PC-9 (cell line): Measurements from ENCODE around the gene SCAF1. TPM values are rescaled to one million over a fixed set of nuclear protein-coding genes. Genes with fewer than 3 reads are reported as not detected.

Experiments
- BruUV-seq: library from RNA; stranded (reverse); fragments of 400-500 nt; replicated peaks from 2 replicates; lab custom pipeline; 2021; lab: Mats Ljungman, UMichigan
- CTCF ChIA-PET: fragments of 300-600 bp; sonication (Branson Sonifier 250); formaldehyde crosslinking; loops from one replicate; lab custom pipeline; 2022; ENCODE audit warnings: antibody characterized with exemption; lab: Charles Lee
- POLR2A ChIA-PET: fragments of 300-600 bp; sonication (Branson Sonifier 250); formaldehyde crosslinking; loops from one replicate; lab custom pipeline; 2022; ENCODE audit warnings: antibody characterized with exemption; ENCODE audit not compliant: unreplicated experiment; lab: Charles Lee
- DNase-seq, 2 experiments: peaks; one replicate each; pipeline versions ENCODE4 v3.0.0 to v3.0.0-alpha.2; 2015 to 2022; ENCODE audit warnings: mixed read lengths in 1 of 2
- H2AFZ ChIP-seq: fragments of 200-600 bp; sonication (generic); 2 replicates; pipeline ENCODE4 v1.8.1; 2017; ENCODE audit warnings: antibody characterized with exemption
- H3F3A ChIP-seq: fragments of 200-600 bp; sonication (generic); 2 replicates; pipeline ENCODE4 v1.8.1; 2017; ENCODE audit warnings: antibody characterized with exemption, mild to moderate bottlenecking, low read depth; ENCODE audit not compliant: insufficient read depth
- H3K27ac ChIP-seq: fragments of 200-600 bp; sonication (generic); 2 replicates; pipeline ENCODE4 v1.6.1; 2016; ENCODE audit warnings: mixed run types
- H3K27me3 ChIP-seq: fragments of 200-600 bp; sonication (generic); 2 replicates; pipeline ENCODE4 v1.6.1; 2016; ENCODE audit warnings: low read depth, mixed run types; ENCODE audit not compliant: insufficient read depth
- H3K36me3 ChIP-seq: fragments of 200-600 bp; sonication (generic); 2 replicates; pipeline ENCODE4 v1.6.1; 2016; ENCODE audit warnings: low read depth, mixed run types
- H3K4me1 ChIP-seq: fragments of 200-600 bp; sonication (generic); replicated peaks from 2 replicates; pipeline ENCODE4 v1.6.1; 2016; ENCODE audit warnings: mixed run types; ENCODE audit not compliant: insufficient read depth
- H3K4me2 ChIP-seq: fragments of 200-600 bp; sonication (generic); 2 replicates; pipeline ENCODE4 v1.6.1; 2017; ENCODE audit warnings: mixed run types
- H3K4me3 ChIP-seq: fragments of 200-600 bp; sonication (generic); 2 replicates; pipeline ENCODE4 v1.6.1; 2016; ENCODE audit warnings: mixed run types
- H3K79me2 ChIP-seq: fragments of 200-600 bp; sonication (generic); 2 replicates; pipeline ENCODE4 v1.6.1; 2017; ENCODE audit warnings: low read depth, mixed run types
- H3K9me2 ChIP-seq: fragments of 200-600 bp; sonication (generic); 2 replicates; pipeline ENCODE4 v1.8.1; 2017; ENCODE audit warnings: mild to moderate bottlenecking; ENCODE audit not compliant: insufficient read depth
- H3K9me3 ChIP-seq: fragments of 200-600 bp; sonication (generic); 2 replicates; pipeline ENCODE4 v1.8.1; 2016; ENCODE audit warnings: low read depth; ENCODE audit not compliant: insufficient read depth
- H4K20me1 ChIP-seq: fragments of 200-600 bp; sonication (generic); 2 replicates; pipeline ENCODE4 v1.8.1; 2017; ENCODE audit not compliant: insufficient read depth
- EZH2 ChIP-seq: fragments of 200-600 bp; sonication (generic); IDR thresholded peaks from 2 replicates; pipeline ENCODE4 v1.8.0; 2017; ENCODE audit warnings: antibody characterized with exemption, low read depth
- intact Hi-C: fragments of 100-400 bp; cut with micrococcal nuclease; formaldehyde crosslinking; loops from one replicate; pipeline ENCODE4 v1.10.0; 2022; ENCODE audit not compliant: unreplicated experiment
- total RNA-seq: library from RNA; stranded (reverse); gene quantifications from 2 replicates; pipeline ENCODE4 v1.2.3, GENCODE V29; 2021
- TF ChIP-seq, protein P1 (sequence below): fragments of 200-600 bp; sonication (generic); conservative IDR thresholded peaks from 2 replicates; pipeline ENCODE4 v1.6.1; 2017; ENCODE audit warnings: mixed run types, antibody characterized with exemption, mild to moderate bottlenecking, moderate library complexity

The SCAF1 gene
- total RNA-seq, 1 experiment from 2014 or later: 91.3 TPM

GRCh38 chr19:49651820-49652550, 10.0 kb downstream of the SCAF1 start:
- H3K4me1 ChIP-seq: no peaks in the 10 kb centered on the region
- peaks cover 21% of the 10 kb centered on the region; the same call in 1 of the 2 replicates for H3K36me3 ChIP-seq
- no peaks in the 10 kb centered on the region for H3K9me3 ChIP-seq
- CTCF ChIA-PET: no interaction called here
- POLR2A ChIA-PET: no interaction called here
- intact Hi-C loops: no loop called here
- H3K27me3 ChIP-seq: no peaks in the 10 kb centered on the region
- H3K4me3 ChIP-seq: no peak overlapping the region
- no TSS peak for BruUV-seq
- H3K4me2 ChIP-seq: no peak overlapping the region
- H3K27ac ChIP-seq: no peak overlapping the region
- peaks cover 27% of the 10 kb centered on the region; the same call in 1 of the 2 replicates for H3K79me2 ChIP-seq
- H4K20me1 ChIP-seq: peaks cover 49% of the 10 kb centered on the region
- no peak for DNase-seq
- TF ChIP-seq, protein P1, sequence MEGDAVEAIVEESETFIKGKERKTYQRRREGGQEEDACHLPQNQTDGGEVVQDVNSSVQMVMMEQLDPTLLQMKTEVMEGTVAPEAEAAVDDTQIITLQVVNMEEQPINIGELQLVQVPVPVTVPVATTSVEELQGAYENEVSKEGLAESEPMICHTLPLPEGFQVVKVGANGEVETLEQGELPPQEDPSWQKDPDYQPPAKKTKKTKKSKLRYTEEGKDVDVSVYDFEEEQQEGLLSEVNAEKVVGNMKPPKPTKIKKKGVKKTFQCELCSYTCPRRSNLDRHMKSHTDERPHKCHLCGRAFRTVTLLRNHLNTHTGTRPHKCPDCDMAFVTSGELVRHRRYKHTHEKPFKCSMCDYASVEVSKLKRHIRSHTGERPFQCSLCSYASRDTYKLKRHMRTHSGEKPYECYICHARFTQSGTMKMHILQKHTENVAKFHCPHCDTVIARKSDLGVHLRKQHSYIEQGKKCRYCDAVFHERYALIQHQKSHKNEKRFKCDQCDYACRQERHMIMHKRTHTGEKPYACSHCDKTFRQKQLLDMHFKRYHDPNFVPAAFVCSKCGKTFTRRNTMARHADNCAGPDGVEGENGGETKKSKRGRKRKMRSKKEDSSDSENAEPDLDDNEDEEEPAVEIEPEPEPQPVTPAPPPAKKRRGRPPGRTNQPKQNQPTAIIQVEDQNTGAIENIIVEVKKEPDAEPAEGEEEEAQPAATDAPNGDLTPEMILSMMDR: no peak
- no peak for TF ChIP-seq EZH2
- no peaks in the 10 kb centered on the region for H3K9me2 ChIP-seq
- peaks cover 28% of the 10 kb centered on the region; the same call in 1 of the 2 replicates for H3F3A ChIP-seq
- H2AFZ ChIP-seq: no peak overlapping the region

DNA sequence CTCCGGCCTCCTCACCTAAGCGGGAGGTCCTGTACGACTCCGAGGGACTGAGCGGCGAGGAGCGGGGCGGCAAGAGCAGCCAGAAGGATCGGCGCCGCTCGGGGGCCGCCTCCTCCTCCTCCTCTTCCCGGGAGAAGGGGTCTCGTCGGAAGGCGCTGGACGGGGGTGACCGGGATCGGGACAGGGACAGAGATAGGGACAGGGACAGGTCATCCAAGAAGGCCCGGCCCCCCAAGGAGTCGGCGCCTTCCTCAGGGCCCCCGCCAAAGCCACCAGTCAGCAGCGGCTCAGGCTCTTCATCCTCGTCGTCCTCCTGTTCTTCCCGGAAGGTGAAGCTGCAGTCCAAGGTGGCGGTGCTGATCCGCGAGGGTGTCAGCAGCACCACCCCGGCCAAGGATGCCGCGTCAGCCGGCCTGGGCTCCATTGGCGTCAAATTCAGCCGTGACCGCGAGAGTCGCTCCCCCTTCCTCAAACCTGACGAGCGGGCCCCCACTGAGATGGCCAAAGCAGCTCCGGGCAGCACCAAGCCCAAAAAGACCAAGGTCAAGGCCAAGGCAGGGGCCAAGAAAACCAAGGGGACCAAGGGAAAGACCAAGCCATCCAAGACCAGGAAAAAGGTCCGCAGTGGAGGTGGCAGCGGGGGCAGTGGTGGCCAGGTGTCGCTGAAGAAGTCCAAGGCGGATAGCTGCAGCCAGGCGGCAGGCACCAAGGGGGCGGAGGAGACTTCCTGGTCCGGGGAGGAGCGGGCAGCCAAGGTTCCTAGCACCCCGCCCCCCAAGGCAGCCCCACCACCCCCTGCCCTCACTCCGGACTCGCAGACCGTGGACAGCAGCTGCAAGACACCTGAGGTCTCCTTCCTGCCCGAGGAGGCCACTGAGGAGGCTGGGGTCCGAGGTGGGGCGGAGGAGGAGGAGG, 10.8 kb downstream of the SCAF1 start:
- Histone ChIP-seq H3K4me1 (no peaks in the 10 kb centered on the region), H3K4me2 (no peak overlapping the region), H3K27me3 (no peaks in the 10 kb centered on the region), H3K9me3 (no peaks in the 10 kb centered on the region), H3K36me3 (peaks cover 21% of the 10 kb centered on the region; the same call in 1 of the 2 replicates), H2AFZ (no peak overlapping the region), H3K4me3 (no peak overlapping the region), H4K20me1 (peaks cover 43% of the 10 kb centered on the region), H3K9me2 (no peaks in the 10 kb centered on the region), H3K79me2 (peaks cover 18% of the 10 kb centered on the region; the same call in 1 of the 2 replicates), H3F3A (peaks cover 22% of the 10 kb centered on the region; the same call in 1 of the 2 replicates), H3K27ac (no peak overlapping the region)
- no peak for TF ChIP-seq EZH2
- TF ChIP-seq, protein P1: no peak
- ChIA-PET POLR2A (no interaction called here), CTCF (no interaction called here)
- intact Hi-C loops: no loop called here
- DNase-seq: no peak
- no TSS peak for BruUV-seq

GRCh38 chr19:49653466-49653806, 11.4 kb downstream of the SCAF1 start:
- ChIA-PET POLR2A (no interaction called here), CTCF (no interaction called here)
- Histone ChIP-seq H3K4me2 (no peak overlapping the region), H3K4me1 (no peaks in the 10 kb centered on the region), H3K4me3 (no peak overlapping the region), H3K79me2 (peaks cover 16% of the 10 kb centered on the region; the same call in 1 of the 2 replicates), H3K9me2 (no peaks in the 10 kb centered on the region), H3F3A (peaks cover 17% of the 10 kb centered on the region; the same call in 1 of the 2 replicates), H3K9me3 (no peaks in the 10 kb centered on the region), H3K27ac (no peak overlapping the region), H3K27me3 (no peaks in the 10 kb centered on the region), H3K36me3 (peaks cover 21% of the 10 kb centered on the region; the same call in 1 of the 2 replicates), H4K20me1 (peaks cover 40% of the 10 kb centered on the region), H2AFZ (no peak overlapping the region)
- DNase-seq: no peak
- no TSS peak for BruUV-seq
- intact Hi-C loops: no loop called here
- TF ChIP-seq EZH2: no peak
- TF ChIP-seq, protein P1: no peak
